Inflammatory macrophage (primary cell): ENCODE results near the gene CGB5.

Experiments used
- DNase-seq, 2 donors: peaks; one replicate each; pipeline ENCODE4 v3.0.0-alpha.2; 2020 to 2022

Gene CGB5

DNA sequence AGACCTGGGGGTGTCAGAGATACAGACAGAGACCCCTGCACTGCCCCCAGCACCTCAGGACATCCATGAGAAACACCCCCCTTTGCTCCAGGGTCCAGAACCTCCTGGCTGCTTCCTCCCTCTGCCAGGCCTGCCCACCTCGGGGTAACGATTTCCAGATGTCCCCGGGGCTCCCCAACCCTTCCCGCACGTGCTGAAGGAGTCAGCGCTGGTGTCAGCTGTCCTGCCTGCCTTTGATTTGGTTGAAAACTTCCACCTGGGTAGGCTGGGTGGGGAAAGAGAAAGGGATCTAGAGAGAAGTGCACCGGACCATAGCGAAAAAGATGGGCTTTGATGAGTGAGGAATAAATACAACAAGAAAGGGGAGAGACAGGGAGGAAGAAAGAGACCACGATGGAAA is 15.4 kb downstream of the CGB5 start:
- DNase-seq, result no peak

DNA sequence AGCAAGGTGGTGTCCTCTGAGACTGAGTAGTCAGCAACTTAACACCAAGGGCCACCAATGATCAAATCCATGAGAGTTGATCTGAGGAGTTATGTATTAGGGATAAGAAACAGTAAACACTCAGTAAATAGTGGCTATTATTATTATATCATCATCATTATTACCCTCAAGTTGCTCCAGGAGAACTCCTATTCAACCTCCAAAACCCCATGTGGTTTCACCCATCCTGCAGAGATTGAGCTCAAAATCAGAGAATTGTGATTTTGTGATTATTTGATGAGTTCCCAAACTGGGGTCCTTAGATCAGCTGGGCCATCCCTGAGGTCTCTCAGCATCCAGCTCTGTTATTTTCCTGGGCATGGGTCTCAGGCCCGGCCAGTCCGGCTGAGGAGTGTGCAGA is 17.4 kb downstream of the CGB5 start:
- DNase-seq, result no peak

GRCh38 chr19:49061445-49061844 is 17.8 kb downstream of the CGB5 start:
- no peak for DNase-seq

DNA sequence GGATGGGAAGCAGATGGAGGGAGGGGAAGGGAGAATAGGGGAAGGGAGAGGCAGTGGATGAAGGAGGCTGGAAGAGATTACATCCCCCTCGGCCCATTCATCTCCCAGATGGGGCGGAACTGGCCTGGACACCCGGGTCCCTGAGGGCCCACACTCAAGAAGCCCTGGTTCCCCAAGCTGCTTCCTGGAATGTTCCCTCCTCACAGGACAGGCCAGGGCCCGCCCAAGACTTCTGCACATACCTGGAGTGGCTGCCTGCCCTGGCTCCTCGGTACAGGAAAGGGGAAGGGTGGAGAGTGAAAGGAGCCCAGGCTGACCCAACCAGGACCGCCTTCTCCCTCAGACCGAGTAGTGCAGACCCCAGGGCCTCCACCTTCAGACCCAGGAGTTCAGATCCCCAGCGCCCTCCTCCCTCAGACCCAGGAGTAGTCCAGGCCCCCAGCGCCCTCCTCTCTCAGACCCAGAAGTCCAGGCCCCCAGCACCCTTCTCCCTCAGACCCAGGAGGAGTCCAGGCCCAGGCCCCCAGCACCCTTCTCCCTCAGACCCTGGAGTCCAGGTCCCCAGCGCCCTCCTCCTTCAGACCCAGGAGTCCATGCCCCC is 20.5 kb downstream of the CGB5 start:
- no peak for DNase-seq

DNA sequence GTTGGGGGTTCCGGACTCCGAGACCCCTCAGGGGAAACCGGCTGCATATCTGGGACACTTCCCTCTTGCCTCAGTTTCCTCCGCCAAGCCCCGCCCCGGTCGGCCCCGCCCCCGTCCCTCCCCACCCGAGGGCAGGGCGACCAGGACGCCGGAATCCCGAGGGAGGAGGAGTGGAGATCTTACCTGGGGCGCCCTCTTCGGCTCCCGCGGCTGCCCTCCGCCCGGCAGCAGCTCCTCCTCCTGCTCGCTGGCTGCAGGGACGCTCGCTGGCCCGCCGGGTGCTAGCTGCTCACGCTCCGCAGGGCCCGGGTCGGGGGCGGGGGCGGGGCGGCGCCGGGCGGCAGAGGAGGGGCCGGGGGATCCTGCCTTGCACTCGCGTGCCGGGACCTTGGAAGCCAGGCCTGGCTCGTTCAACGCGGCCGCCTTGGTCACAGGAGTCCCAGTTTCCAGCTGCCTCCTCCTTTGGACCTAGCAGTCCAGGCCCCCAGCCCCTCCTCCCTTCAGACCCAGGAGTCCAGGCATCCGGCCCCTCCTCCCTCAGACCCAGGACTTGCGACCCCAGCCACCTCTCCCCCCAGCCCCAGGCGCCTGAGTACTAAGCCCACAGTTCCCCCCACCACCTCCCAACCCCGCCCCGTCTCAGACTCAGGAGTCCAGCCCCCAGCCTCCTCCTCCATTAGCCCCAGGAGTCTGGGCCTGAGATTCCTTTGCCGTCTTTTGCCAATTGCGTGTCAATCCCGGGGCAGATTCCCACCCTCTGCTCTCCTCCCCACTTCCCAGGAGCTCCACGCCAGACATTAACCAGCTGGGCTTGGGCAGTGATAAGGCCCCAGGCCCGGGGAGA is 21.3 kb downstream of the CGB5 start, which contains the start of gene NTF4:
TSS of gene NTF4 (minus strand) at position 51 of the 844 bp plus-strand sequence. CDS start 2,821 bp downstream, outside the sequence.
- no peak for DNase-seq

- no peak for DNase-seq
Observed at GRCh38 chr19:49065905-49066512, 22.4 kb downstream of the CGB5 start.

DNA sequence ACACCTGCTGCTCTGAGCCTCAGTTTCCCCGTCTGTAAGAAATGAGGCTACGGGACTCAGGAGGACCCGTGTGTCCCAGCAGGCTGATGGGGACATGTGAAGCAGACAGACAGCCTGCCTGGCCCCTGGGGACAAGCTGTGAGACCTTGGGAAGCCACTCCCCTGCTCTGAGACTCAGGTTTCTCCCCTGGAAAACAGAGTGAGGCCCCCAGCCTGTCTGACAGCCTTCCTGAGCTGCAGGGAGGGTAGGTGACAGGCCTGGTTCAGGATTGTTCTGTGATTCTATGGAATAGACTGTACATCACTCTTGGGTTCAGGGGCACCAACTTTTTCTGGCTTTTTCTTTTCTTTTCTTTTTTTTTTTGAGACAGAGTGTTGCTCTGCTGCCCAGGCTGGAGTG is 23.9 kb downstream of the CGB5 start:
- no peak for DNase-seq

- no peak for DNase-seq
Observed at GRCh38 chr19:49069026-49069425, 25.4 kb downstream of the CGB5 start.

DNA sequence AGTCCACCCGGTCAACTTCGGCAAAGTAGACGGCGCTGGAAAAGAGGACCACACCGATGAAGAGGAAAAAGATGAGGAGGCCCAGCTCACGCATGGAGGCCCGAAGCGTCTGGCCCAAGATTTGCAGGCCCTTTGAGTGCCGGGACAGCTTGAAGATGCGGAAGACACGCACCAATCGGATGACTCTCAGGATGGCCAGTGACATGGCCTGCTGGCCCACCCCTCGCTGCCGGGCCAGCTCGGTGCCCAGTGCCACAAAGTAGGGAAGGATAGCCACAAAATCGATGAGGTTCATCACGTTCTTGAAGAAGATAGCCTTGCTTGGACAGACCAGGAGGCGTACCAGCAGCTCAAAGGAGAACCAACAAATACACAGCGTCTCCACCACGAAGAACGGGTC is 26.8 kb downstream of the CGB5 start:
- DNase-seq, result no peak

- peak in 1 of 2 donors; percentile 25 for DNase-seq
Observed at GRCh38 chr19:49071860-49072547, 28.4 kb downstream of the CGB5 start.

DNA sequence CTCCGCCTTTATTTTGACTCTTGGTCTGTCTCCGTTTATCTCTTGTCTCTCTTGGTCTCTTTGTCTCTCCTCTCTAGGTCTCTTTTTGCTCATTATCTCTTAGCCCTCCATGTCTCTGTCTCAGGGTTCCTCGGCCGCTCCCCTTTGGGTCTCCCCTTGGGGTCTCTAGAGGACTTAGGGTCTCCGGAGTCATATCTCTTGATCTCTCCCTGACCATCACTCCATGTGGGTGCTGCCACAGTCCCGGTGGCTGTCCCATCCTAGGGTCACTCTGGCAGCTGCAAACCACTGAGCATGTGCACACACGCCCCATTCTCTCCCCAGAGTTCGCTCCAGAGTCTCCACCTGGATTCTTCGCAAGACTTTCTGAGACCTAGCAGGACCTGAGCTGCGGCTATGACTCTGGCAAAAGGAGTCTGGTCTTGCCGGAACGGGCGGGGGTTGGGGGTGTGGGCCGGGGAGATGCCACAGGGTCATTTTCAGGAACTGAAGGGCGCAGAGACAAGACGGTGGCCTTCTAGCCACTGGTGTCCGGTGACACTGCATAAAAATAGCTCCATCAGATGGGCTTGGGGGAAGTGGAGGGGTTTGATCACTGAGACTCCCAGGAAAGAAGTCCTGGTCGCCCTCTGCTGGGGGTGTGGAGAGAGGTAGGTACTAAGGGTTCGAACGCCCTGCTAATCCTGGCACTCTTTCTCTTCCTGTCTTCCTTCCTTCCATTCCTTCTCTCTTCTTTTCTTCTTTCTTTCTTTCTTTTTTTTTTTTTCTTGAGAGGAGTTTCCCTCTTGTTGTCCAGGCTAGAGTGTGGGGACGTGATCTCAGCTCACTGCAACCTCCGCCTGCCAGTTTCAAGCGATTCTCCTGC is 30.1 kb downstream of the CGB5 start:
- peak; percentile 28 to 46 for DNase-seq

DNA sequence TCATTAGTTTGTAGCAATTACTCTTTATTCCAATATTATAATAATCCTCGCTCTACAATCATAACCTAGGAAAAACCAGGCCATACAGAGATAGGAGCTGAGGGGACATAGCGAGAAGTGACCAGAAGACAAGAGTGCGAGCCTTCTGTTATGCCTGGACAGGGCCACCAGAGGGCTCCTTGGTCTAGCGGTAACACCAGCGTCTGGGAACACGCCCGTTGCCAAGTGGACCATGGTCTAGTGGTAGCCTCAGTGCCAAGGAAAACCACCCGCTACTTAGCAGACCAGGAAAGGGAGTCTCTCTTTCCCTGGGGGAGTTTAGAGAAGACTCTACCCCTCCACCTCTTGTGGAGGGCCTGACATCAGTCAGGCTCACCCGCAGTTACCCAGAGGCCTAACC is 31.2 kb downstream of the CGB5 start:
- DNase-seq, result peak; percentile 28 to 53

DNA sequence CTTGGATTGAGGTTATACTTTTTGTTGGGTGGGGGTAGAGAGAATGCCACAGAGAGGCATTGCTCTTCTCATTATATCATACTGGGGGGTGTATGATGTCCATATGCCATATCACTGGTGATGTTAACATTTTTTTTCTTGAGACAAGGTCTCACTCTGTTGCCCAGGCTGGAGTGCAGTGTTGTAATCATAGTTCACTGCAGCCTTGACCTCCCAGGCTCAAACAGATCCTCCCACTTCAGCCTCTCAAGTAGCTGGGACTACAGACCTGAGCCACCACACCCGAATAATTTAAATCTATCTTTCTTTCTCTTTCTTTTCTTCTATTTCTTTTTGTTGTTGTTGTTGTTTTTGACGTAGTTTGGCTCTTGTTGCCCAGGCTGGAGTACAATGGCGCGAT is 36.7 kb downstream of the CGB5 start:
- no peak for DNase-seq

DNA sequence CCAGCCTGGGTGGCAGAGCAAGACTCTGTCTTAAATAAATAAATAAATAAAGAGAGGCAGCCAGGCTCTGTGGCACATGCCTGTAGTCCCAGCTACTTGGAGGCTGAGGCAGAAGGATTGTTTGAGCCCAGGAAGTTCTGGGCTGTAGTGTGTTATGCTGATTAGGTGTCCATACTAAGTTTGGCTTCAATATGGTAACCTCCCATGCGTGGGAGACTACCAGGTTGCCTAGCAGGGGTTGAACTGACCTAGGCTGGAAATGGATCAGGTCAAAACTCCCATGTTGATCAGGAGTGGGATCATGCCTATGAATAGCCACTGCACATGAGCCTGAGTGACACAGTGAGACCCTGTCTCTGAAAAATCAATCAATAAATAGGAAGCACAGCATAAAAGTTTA is 37.6 kb downstream of the CGB5 start:
- DNase-seq, result no peak

GRCh38 chr19:49084206-49085019 is 40.8 kb downstream of the CGB5 start:
- no peak for DNase-seq

- peak; percentile 99 to 100 for DNase-seq
Observed at GRCh38 chr19:49085020-49085867, 41.6 kb downstream of the CGB5 start, which contains the start of gene SNRNP70. Gene SNRNP70 (plus strand): TSS chr19:49085451. CDS start chr19:49086415, 964 bp downstream.

GRCh38 chr19:49085868-49086232 is 42.2 kb downstream of the CGB5 start:
- DNase-seq, result no peak

- DNase-seq, result no peak
Observed at GRCh38 chr19:49086296-49086695, 42.6 kb downstream of the CGB5 start.

- no peak for DNase-seq
Observed at GRCh38 chr19:49091391-49092038, 47.9 kb downstream of the CGB5 start.

GRCh38 chr19:49092686-49093085 is 49.0 kb downstream of the CGB5 start:
- DNase-seq, result no peak
